RKO (cell line): ENCODE data around the gene TRIM27.
"Not testable (repeated sequence)": the region's sequence is repeated elsewhere in the genome, so short reads cannot be mapped to it uniquely, and the experiment has no call there.

Experiments
- DNase-seq: peaks from one replicate; pipeline ENCODE4 v3.0.0-alpha.2; 2016; ENCODE audit warnings: low spot score

TRIM27 gene

GRCh38 chr6:28864326-28864923 is 59.4 kb downstream of the TRIM27 start:
- no peak for DNase-seq

- DNase-seq, result peak; percentile 82
Measured at GRCh38 chr6:28863604-28864325, 60.0 kb downstream of the TRIM27 start.

GRCh38 chr6:28862077-28862476 is 61.7 kb downstream of the TRIM27 start:
- DNase-seq, result no peak

- no peak for DNase-seq
Measured at GRCh38 chr6:28861339-28861738, 62.4 kb downstream of the TRIM27 start.

- DNase-seq, result no peak
Measured at GRCh38 chr6:28860581-28860980, 63.2 kb downstream of the TRIM27 start.

GRCh38 chr6:28858963-28859362 is 64.8 kb downstream of the TRIM27 start:
- peak; percentile 80 for DNase-seq

- DNase-seq, result no peak
Measured at GRCh38 chr6:28856620-28857005, 67.2 kb downstream of the TRIM27 start.

GRCh38 chr6:28854405-28854804 is 69.4 kb downstream of the TRIM27 start:
- DNase-seq, result not testable (repeated sequence)
